HepG2 (cell line): ENCODE results near the gene CNKSR3. TPM values are rescaled to one million over a fixed set of nuclear protein-coding genes. Genes with fewer than 3 reads are reported as not detected.

Experiments used
- ATAC-seq: fragments of 200-7000 bp; cut with Tn5 transposase; 3 replicates; pipeline ENCODE4 v1.9.1; 2020; ENCODE audit warnings: mild to moderate bottlenecking, moderate library complexity
- BruUV-seq: library from RNA; stranded (reverse); fragments of 400-500 nt; replicated peaks from 2 replicates; lab custom pipeline; 2021; lab: Mats Ljungman, UMichigan
- CTCF ChIA-PET: fragments of 300-600 bp; formaldehyde crosslinking; extraction: SDS; loops from one replicate; lab custom pipeline; 2021; ENCODE audit warnings: low total read pairs, inconsistent platforms, low intra/inter-chr PET ratio; lab: Yijun Ruan, JAX
- POLR2A ChIA-PET: fragments of 350-600 bp; sonication (Branson Sonifier 250); formaldehyde crosslinking; loops from one replicate; lab custom pipeline; 2020; ENCODE audit warnings: antibody characterized with exemption, inconsistent platforms; lab: Yijun Ruan, JAX
- DNase-seq: peaks from one replicate; pipeline ENCODE4 v3.0.0-alpha.2; 2015; ENCODE audit warnings: low spot score
- FAIRE-seq: peaks from 3 replicates; lab custom pipeline; 2011; peaks lifted over from hg19 to GRCh38; lab: Jason Lieb, UNC
- H2AFZ ChIP-seq: one replicate; pipeline ENCODE4 v1.6.1; 2011; ENCODE audit warnings: low read length, inconsistent platforms
- H3K27ac ChIP-seq: fragments of 300-600 bp; 3 replicates; pipeline ENCODE4 v1.8.0; 2011; ENCODE audit warnings: mixed run types, mild to moderate bottlenecking, mixed read lengths, low read length, inconsistent platforms; ENCODE audit not compliant: insufficient read depth; ENCODE audit errors: extremely low read length
- H3K27me3 ChIP-seq, 2 experiments: fragments of 200-600 bp in 1 of 2; 2 replicates in 1 of 2; 3 replicates in 1 of 2; pipeline versions ENCODE4 v1.6.0 to v1.8.0; 2011; ENCODE audit warnings: low read length in 2 of 2, mild to moderate bottlenecking in 2 of 2, moderate library complexity in 2 of 2, inconsistent platforms in 1 of 2; ENCODE audit not compliant: insufficient read depth in 2 of 2, control insufficient read depth in 1 of 2
- H3K36me3 ChIP-seq, 2 experiments: fragments of 200-600 bp in 1 of 2; replicated peaks in 1 of 2; 2 replicates in 1 of 2; 3 replicates in 1 of 2; pipeline versions ENCODE4 v1.5.1 to v1.8.0; 2011; ENCODE audit warnings: low read length in 2 of 2, inconsistent platforms in 1 of 2; ENCODE audit not compliant: insufficient read depth in 2 of 2, control insufficient read depth in 1 of 2
- H3K4me1 ChIP-seq: 2 replicates; pipeline ENCODE4 v1.5.1; 2012; ENCODE audit warnings: low read length, inconsistent platforms; ENCODE audit not compliant: insufficient read depth
- H3K4me2 ChIP-seq: 2 replicates; pipeline ENCODE4 v1.6.0; 2011; ENCODE audit warnings: low read depth, low read length, inconsistent platforms
- H3K4me3 ChIP-seq, 3 experiments: fragments of 200-600 bp in 1 of 3; sonication (generic), shearing (Covaris generic) in 1 of 3; replicated peaks in 1 of 3; 2 replicates each; pipeline ENCODE4 v1.5.1; 2011 to 2016; ENCODE audit warnings: low read length in 3 of 3, inconsistent platforms in 2 of 3, low read depth in 2 of 3, mild to moderate bottlenecking in 2 of 3, control low read depth in 1 of 3, mixed read lengths in 1 of 3; ENCODE audit not compliant: insufficient read depth in 1 of 3
- H3K79me2 ChIP-seq: one replicate; pipeline ENCODE4 v1.6.1; 2011; ENCODE audit warnings: low read length, inconsistent platforms; ENCODE audit not compliant: insufficient read depth
- H3K9ac ChIP-seq: 2 replicates; pipeline ENCODE4 v1.6.0; 2011; ENCODE audit warnings: mild to moderate bottlenecking, low read depth, low read length, inconsistent platforms; ENCODE audit not compliant: insufficient read depth
- H3K9me3 ChIP-seq: 2 replicates; pipeline ENCODE4 v1.5.1; 2012; ENCODE audit warnings: mild to moderate bottlenecking, low read length
- H4K20me1 ChIP-seq: 2 replicates; pipeline ENCODE4 v1.6.0; 2011; ENCODE audit warnings: inconsistent platforms, mild to moderate bottlenecking, low read length, moderate library complexity; ENCODE audit not compliant: insufficient read depth
- ARNTL ChIP-seq: sonication (generic); formaldehyde crosslinking; IDR thresholded peaks from 2 replicates; pipeline ENCODE4 v1.4.0; 2020; ENCODE audit warnings: mild to moderate bottlenecking, missing genetic modification reagents
- MBD4 ChIP-seq: IDR thresholded peaks from 2 replicates; pipeline ENCODE4 v1.6.1; 2012; ENCODE audit warnings: low read length, inconsistent platforms, borderline replicate concordance
- WGBS: methylation state at CpG from one replicate; pipeline ENCODE4 v1.1.6; 2017; ENCODE audit warnings: low lambda C conversion rate; 5-methylcytosine and 5-hydroxymethylcytosine counted together
- in situ Hi-C: cut with HindIII; loops from 2 replicates; pipeline ENCODE4 v1.10.0; 2017; ENCODE audit warnings: low pct_unique_long_range_greater_than_20kb; ENCODE audit not compliant: extremely low pct_ligation_motif_present
- intact Hi-C: fragments of 100-400 bp; cut with micrococcal nuclease; formaldehyde crosslinking; loops from one replicate; pipeline ENCODE4 v1.10.0; 2022; ENCODE audit not compliant: unreplicated experiment
- polyA plus RNA-seq, 8 experiments: library from polyadenylated mRNA; depleted of rRNA in 3 of 8; stranded (reverse) in 7 of 8; unstranded in 1 of 8; fragments of >200 nt; fragmentation: Illumina TruSeq in 4 of 8; extraction: Trizol in 4 of 8; gene quantifications; 2 replicates each; pipeline versions ENCODE4 v1.2.1 to v1.2.3, GENCODE V29; 2011 to 2016; ENCODE audit warnings: low read depth in 4 of 8, missing spikeins in 1 of 8, mixed read lengths in 1 of 8; ENCODE audit not compliant: insufficient read depth in 1 of 8
- total RNA-seq, 5 experiments: library from RNA; depleted of rRNA; stranded (reverse); fragments of >200 nt; fragmentation: Illumina TruSeq; extraction: Trizol; gene quantifications; 2 replicates each; pipeline ENCODE4 v1.2.3, GENCODE V29; 2016; ENCODE audit warnings: low read depth in 1 of 5
- TF ChIP-seq, protein P1 (sequence below): sonication (generic); formaldehyde crosslinking; IDR thresholded peaks from 2 replicates; pipeline ENCODE4 v1.8.1; 2022; ENCODE audit warnings: mild to moderate bottlenecking, missing genetic modification reagents
- TF ChIP-seq, protein P2 (sequence below): sonication (generic); formaldehyde crosslinking; IDR thresholded peaks from 2 replicates; pipeline ENCODE4 v1.4.0; 2020; ENCODE audit warnings: mild to moderate bottlenecking, missing genetic modification reagents
- TF ChIP-seq, protein P3 (sequence below): sonication (generic); formaldehyde crosslinking; IDR thresholded peaks from 2 replicates; pipeline ENCODE4 v1.5.1; 2020; ENCODE audit warnings: mild to moderate bottlenecking, missing genetic modification reagents
- TF ChIP-seq, protein P4 (sequence below): sonication (generic); formaldehyde crosslinking; IDR thresholded peaks from 2 replicates; pipeline ENCODE4 v1.8.0; 2022; ENCODE audit warnings: low read depth, missing genetic modification reagents

Gene CNKSR3
- total and polyA plus RNA-seq, 2 of the 13 experiments (the other 11 are each of a cell fraction or from before 2014, with no cell fraction given): 9.2 to 38.6 TPM

DNA sequence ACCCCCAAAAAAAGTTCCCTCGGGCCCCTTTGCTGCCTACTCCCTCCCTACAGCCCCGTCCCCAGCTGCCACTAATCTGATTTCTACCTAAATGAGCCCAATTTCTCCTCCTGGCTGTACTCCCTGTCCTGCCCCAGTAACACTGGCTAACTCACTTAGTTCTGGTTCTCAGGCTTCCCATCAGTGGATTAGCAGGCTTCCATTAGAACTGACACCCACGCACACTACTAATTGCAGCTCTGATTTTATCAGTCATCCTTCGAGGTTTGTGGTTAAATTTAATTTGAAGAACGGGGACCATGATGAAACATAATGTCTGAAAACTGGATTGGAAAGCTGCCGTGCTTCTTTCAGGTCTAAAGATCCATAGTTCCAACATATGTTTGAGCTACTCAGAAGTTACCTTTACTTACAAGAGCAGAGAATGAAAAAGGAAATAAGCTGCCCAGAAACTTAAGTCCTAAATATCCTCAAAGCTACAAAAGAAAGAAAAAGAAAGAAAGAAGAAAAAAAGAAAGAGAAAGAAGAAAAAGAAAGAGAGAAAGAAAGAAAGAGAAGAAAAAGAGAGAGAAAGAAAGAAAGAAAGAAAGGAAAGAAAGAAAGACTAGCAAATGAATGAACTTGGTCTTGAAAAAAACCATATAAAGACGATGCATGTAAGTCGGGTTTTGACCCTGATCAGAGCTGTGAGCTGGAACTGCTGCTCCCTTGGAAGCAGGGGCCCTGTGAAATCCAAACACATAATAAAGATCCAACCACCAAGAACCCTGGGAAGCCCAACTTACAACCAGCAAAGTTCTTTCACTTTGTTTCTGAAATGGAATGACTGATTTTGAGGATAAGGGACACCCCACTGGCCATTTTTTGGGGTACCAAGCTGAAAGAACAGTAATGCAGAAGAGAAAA is 51.7 kb downstream of the CNKSR3 start:
- H3K9me3 ChIP-seq: no peaks in the 10 kb centered on the region
- no peak for FAIRE-seq
- no peaks in the 10 kb centered on the region for H3K27me3 ChIP-seq
- peaks cover 88% of the 10 kb centered on the region for H3K79me2 ChIP-seq
- ChIA-PET POLR2A (interaction anchor here (0.7 to 4.7 kb wide), 6 partner anchors 10 to 51 kb away, joined by 3 to 48 read pairs (median 3); partner anchors contain the start of gene CNKSR3), CTCF (no interaction called here)
- TF ChIP-seq, protein P1, sequence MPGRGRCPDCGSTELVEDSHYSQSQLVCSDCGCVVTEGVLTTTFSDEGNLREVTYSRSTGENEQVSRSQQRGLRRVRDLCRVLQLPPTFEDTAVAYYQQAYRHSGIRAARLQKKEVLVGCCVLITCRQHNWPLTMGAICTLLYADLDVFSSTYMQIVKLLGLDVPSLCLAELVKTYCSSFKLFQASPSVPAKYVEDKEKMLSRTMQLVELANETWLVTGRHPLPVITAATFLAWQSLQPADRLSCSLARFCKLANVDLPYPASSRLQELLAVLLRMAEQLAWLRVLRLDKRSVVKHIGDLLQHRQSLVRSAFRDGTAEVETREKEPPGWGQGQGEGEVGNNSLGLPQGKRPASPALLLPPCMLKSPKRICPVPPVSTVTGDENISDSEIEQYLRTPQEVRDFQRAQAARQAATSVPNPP (CRISPR knock-in tag): no peak
- TF ChIP-seq, protein P2, sequence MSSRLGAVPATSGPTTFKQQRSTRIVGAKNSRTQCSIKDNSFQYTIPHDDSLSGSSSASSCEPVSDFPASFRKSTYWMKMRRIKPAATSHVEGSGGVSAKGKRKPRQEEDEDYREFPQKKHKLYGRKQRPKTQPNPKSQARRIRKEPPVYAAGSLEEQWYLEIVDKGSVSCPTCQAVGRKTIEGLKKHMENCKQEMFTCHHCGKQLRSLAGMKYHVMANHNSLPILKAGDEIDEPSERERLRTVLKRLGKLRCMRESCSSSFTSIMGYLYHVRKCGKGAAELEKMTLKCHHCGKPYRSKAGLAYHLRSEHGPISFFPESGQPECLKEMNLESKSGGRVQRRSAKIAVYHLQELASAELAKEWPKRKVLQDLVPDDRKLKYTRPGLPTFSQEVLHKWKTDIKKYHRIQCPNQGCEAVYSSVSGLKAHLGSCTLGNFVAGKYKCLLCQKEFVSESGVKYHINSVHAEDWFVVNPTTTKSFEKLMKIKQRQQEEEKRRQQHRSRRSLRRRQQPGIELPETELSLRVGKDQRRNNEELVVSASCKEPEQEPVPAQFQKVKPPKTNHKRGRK (CRISPR knock-in tag): peak; percentile 8; the same call in 1 of the 2 replicates
- peaks cover 76% of the 10 kb centered on the region for H3K4me1 ChIP-seq
- H3K4me3 ChIP-seq: no peak overlapping the region
- H3K9ac ChIP-seq: no peak overlapping the region
- no peaks in the 10 kb centered on the region for H4K20me1 ChIP-seq
- in situ Hi-C loops (no loop called here), intact Hi-C loops (no loop called here)
- DNase-seq: no peak
- peak overlapping the region; percentile 81 for H3K27ac ChIP-seq
- no peak for ATAC-seq
- no peaks in the 10 kb centered on the region; a peak in 2 of 5 replicates for H3K36me3 ChIP-seq
- 92% methylated on average over 8 of the region's 8 CpGs for WGBS
- H3K4me2 ChIP-seq: peak overlapping the region; percentile 18; the same call in 1 of the 2 replicates
- H2AFZ ChIP-seq: no peak overlapping the region
- no TSS peak for BruUV-seq

DNA sequence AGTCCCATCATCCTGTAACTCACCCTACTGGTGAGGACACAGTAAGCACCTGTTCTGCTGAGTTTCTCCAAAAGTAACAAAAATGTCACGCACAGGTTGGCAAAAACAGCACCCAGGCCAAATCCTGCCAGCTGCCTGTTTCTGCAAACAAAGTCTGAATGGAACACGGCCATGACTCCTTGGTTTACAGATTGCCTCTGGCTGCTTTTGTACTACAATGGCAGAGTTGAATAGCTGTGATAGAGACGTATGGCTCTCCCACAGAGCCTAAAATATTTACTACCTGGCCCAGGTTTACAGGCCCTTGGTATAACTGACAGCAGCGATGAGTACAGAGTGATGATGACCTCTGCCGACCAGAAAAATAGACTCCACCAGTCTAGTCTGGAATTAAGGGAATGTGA is 52.6 kb downstream of the CNKSR3 start:
- H3K79me2 ChIP-seq: peaks cover 92% of the 10 kb centered on the region
- peak overlapping the region; percentile 8 for H3K27ac ChIP-seq
- no TSS peak for BruUV-seq
- no peak overlapping the region for H3K4me2 ChIP-seq
- ChIA-PET CTCF (no interaction called here), POLR2A (no interaction called here)
- no peak overlapping the region for H2AFZ ChIP-seq
- H3K36me3 ChIP-seq: no peaks in the 10 kb centered on the region; a peak in 1 of 5 replicates
- no peaks in the 10 kb centered on the region for H3K9me3 ChIP-seq
- no peaks in the 10 kb centered on the region for H3K27me3 ChIP-seq
- WGBS: 90% methylated on average over 5 of the region's 5 CpGs
- FAIRE-seq (no peak), ATAC-seq (no peak), DNase-seq (no peak)
- H3K4me1 ChIP-seq: peaks cover 68% of the 10 kb centered on the region
- H3K9ac ChIP-seq: no peak overlapping the region
- H4K20me1 ChIP-seq: no peaks in the 10 kb centered on the region
- intact Hi-C loops (no loop called here), in situ Hi-C loops (no loop called here)
- no peak overlapping the region for H3K4me3 ChIP-seq
- TF ChIP-seq ARNTL (no peak), MBD4 (no peak)
- TF ChIP-seq, protein P3, sequence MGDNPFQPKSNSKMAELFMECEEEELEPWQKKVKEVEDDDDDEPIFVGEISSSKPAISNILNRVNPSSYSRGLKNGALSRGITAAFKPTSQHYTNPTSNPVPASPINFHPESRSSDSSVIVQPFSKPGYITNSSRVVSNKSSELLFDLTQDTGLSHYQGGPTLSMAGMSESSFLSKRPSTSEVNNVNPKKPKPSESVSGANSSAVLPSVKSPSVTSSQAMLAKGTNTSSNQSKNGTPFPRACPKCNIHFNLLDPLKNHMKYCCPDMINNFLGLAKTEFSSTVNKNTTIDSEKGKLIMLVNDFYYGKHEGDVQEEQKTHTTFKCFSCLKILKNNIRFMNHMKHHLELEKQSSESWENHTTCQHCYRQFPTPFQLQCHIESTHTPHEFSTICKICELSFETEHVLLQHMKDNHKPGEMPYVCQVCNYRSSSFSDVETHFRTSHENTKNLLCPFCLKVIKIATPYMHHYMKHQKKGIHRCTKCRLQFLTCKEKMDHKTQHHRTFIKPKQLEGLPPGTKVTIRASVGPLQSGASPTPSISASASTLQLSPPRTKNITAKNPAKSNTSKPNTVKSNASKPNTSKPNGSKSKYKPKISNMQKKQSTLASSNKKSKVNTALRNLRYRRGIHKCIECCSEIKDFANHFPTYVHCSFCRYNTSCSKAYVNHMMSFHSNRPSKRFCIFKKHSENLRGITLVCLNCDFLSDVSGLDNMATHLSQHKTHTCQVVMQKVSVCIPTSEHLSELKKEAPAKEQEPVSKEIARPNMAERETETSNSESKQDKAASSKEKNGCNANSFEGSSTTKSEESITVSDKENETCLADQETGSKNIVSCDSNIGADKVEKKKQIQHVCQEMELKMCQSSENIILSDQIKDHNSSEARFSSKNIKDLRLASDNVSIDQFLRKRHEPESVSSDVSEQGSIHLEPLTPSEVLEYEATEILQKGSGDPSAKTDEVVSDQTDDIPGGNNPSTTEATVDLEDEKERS (CRISPR knock-in tag): 0 out of 2 replicates have a peak, but pooled peaks have one; percentile 26
- TF ChIP-seq, protein P4, sequence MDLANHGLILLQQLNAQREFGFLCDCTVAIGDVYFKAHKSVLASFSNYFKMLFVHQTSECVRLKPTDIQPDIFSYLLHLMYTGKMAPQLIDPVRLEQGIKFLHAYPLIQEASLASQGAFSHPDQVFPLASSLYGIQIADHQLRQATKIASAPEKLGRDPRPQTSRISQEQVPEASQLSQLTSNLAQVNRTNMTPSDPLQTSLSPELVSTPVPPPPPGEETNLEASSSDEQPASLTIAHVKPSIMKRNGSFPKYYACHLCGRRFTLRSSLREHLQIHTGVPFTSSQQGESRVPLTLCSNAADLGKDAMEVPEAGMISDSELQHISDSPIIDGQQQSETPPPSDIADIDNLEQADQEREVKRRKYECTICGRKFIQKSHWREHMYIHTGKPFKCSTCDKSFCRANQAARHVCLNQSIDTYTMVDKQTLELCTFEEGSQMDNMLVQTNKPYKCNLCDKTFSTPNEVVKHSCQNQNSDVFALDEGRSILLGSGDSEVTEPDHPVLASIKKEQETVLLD: no peak
